ENCODE measurements around the gene VDAC2.
"Not testable (repeated sequence)": the region's sequence is repeated elsewhere in the genome, so short reads cannot be mapped to it uniquely, and the experiment has no call there.

DNA sequence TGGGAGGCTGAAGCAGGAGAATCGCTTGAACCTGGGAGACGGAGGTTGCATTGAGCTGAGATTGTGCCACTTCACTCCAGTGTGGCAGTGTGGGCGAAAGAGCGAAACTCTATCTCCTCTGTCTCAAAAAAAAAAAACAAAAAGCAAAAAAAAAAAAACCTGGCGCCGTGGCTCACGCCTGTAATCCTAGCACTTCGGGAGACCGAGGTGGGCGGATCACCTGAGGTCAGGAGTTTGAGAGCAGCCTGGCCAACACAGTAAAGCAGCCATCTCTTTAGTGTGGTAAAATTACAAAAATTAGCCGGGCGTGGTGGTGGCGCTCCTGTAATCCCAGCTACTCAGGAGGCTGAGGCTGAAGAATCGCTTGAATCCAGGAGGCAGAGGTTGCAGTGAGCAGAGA lies 4.0 kb upstream of the VDAC2 start:
- TF ChIP-seq CTCF (IDR thresholded peaks at IDR 0.05; ENCODE audit: poor library complexity); EZH2 (IDR thresholded peaks at IDR 0.05; ENCODE audit: borderline replicate concordance); EZH2phosphoT487 (IDR thresholded peaks at IDR 0.05; ENCODE audit: low read depth, severe bottlenecking, unreplicated experiment): not testable (repeated sequence)
